Uterus (tissue), 2 donors: ENCODE results near the gene MEGF9.
"Not testable (repeated sequence)": the region's sequence is repeated elsewhere in the genome, so short reads cannot be mapped to it uniquely, and the experiment has no call there.

Source experiments
- POLR2A ChIP-seq, 2 donors: fragments of 450-650 bp; IDR thresholded peaks; one replicate each; pipeline ENCODE4 v1.6.1; 2016; ENCODE audit warnings: antibody characterized with exemption in 2 of 2, mild to moderate bottlenecking in 1 of 2, moderate library complexity in 1 of 2
- TF ChIP-seq, protein P1 (sequence below), 4 experiments: fragments of 200-600 bp in 2 of 4; fragments of 450-650 bp in 2 of 4; sonication (generic) in 2 of 4; IDR thresholded peaks; one replicate each; pipeline ENCODE4 v1.5.1; 2016 to 2019; ENCODE audit warnings: antibody characterized with exemption in 4 of 4, mild to moderate bottlenecking in 2 of 4, moderate library complexity in 1 of 4

DNA sequence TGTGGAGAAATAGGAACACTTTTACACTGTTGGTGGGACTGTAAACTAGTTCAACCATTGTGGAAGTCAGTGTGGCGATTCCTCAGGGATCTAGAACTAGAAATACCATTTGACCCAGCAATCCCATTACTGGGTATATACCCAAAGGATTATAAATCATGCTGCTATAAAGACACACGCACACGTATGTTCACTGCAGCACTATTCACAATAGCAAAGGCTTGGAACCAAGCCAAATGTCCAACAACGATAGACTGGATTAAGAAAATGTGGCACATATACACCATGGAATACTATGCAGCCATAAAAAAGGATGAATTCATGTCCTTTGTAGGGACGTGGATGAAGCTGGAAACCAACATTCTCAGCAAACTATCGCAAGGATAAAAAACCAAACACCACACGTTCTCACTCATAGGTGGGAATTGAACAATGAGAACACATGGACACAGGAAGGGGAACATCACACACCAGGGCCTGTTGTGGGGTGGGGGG, 162.0 kb downstream of the MEGF9 start:
- TF ChIP-seq, protein P1, sequence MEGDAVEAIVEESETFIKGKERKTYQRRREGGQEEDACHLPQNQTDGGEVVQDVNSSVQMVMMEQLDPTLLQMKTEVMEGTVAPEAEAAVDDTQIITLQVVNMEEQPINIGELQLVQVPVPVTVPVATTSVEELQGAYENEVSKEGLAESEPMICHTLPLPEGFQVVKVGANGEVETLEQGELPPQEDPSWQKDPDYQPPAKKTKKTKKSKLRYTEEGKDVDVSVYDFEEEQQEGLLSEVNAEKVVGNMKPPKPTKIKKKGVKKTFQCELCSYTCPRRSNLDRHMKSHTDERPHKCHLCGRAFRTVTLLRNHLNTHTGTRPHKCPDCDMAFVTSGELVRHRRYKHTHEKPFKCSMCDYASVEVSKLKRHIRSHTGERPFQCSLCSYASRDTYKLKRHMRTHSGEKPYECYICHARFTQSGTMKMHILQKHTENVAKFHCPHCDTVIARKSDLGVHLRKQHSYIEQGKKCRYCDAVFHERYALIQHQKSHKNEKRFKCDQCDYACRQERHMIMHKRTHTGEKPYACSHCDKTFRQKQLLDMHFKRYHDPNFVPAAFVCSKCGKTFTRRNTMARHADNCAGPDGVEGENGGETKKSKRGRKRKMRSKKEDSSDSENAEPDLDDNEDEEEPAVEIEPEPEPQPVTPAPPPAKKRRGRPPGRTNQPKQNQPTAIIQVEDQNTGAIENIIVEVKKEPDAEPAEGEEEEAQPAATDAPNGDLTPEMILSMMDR (IDR thresholded peaks at IDR 0.05): not testable (repeated sequence)
- TF ChIP-seq POLR2A (IDR thresholded peaks at IDR 0.05): not testable (repeated sequence)
